Neural cell (in vitro differentiated cells): ENCODE measurements around the gene PIP5K1B. TPM values are rescaled to one million over a fixed set of nuclear protein-coding genes. Genes with fewer than 3 reads are reported as not detected.

Experiments
- H2AFZ ChIP-seq: fragments of 200-600, 300-800 bp; sonication (generic), shearing (Covaris generic); 2 replicates; pipeline ENCODE4 v1.6.0; 2014; ENCODE audit warnings: low read depth, mild to moderate bottlenecking, antibody characterized with exemption, low read length, moderate library complexity
- H3F3A ChIP-seq: fragments of 200-600 bp; shearing (Covaris generic); 2 replicates; pipeline ENCODE4 v1.6.1; 2016; ENCODE audit warnings: mild to moderate bottlenecking, moderate library complexity, mixed read lengths, antibody characterized with exemption, low read length; ENCODE audit not compliant: insufficient read depth, poor library complexity, severe bottlenecking
- H3K27ac ChIP-seq: fragments of 200-600, 300-800 bp; sonication (generic), shearing (Covaris generic); 2 replicates; pipeline ENCODE4 v1.5.1; 2014; ENCODE audit warnings: mild to moderate bottlenecking, low read length, moderate library complexity
- H3K27me3 ChIP-seq: fragments of 300-800, 200-600 bp; sonication (generic), shearing (Covaris generic); 2 replicates; pipeline ENCODE4 v1.6.0; 2014; ENCODE audit warnings: mild to moderate bottlenecking, low read depth, low read length, moderate library complexity; ENCODE audit not compliant: insufficient read depth
- H3K36me3 ChIP-seq: fragments of 300-800, 200-600 bp; sonication (generic), shearing (Covaris generic); 2 replicates; pipeline ENCODE4 v1.5.1; 2014; ENCODE audit warnings: mild to moderate bottlenecking, antibody characterized with exemption, low read length, moderate library complexity; ENCODE audit not compliant: insufficient read depth
- H3K4me2 ChIP-seq: fragments of 300-800, 200-600 bp; sonication (generic), shearing (Covaris generic); 2 replicates; pipeline ENCODE4 v1.6.0; 2014; ENCODE audit warnings: mild to moderate bottlenecking, low read length
- H3K4me3 ChIP-seq: fragments of 300-800, 200-600 bp; sonication (generic), shearing (Covaris generic); 2 replicates; pipeline ENCODE4 v1.5.1; 2014; ENCODE audit warnings: mild to moderate bottlenecking, low read length, moderate library complexity
- H3K79me2 ChIP-seq: fragments of 200-600 bp; shearing (Covaris generic); replicated peaks from 2 replicates; pipeline ENCODE4 v1.6.0; 2014; ENCODE audit warnings: mild to moderate bottlenecking, low read length, moderate library complexity; ENCODE audit not compliant: insufficient read depth
- H3K9ac ChIP-seq: fragments of 300-800, 200-600 bp; sonication (generic), shearing (Covaris generic); 2 replicates; pipeline ENCODE4 v1.6.1; 2016; ENCODE audit warnings: mild to moderate bottlenecking, low read length, mixed read lengths
- H3K9me2 ChIP-seq: fragments of 200-600 bp; shearing (Covaris generic); 2 replicates; pipeline ENCODE4 v1.6.1; 2016; ENCODE audit warnings: mild to moderate bottlenecking, low read length, mixed read lengths; ENCODE audit not compliant: insufficient read depth
- H3K9me3 ChIP-seq: fragments of 200-600, 300-800 bp; sonication (generic), shearing (Covaris generic); 2 replicates; pipeline ENCODE4 v1.6.1; 2016; ENCODE audit warnings: mild to moderate bottlenecking, mixed run types, low read length, moderate library complexity, mixed read lengths
- H4K20me1 ChIP-seq: fragments of 200-600 bp; shearing (Covaris generic); 2 replicates; pipeline ENCODE4 v1.6.1; 2016; ENCODE audit warnings: mild to moderate bottlenecking, mixed run types; ENCODE audit not compliant: insufficient read depth
- CTCF ChIP-seq: fragments of 450-650 bp; IDR thresholded peaks from 2 replicates; pipeline ENCODE4 v1.5.1; 2014; ENCODE audit warnings: antibody characterized with exemption, mild to moderate bottlenecking, moderate library complexity; ENCODE audit not compliant: poor library complexity, severe bottlenecking
- EP300 ChIP-seq: fragments of 450-650 bp; conservative IDR thresholded peaks from 2 replicates; pipeline ENCODE4 v1.6.1; 2014; ENCODE audit warnings: antibody characterized with exemption, mild to moderate bottlenecking, moderate library complexity; ENCODE audit not compliant: poor library complexity, severe bottlenecking
- EZH2 ChIP-seq: fragments of 200-600, 300-800 bp; shearing (Covaris generic), sonication (generic); IDR thresholded peaks from 2 replicates; pipeline ENCODE4 v1.6.1; 2014; ENCODE audit warnings: antibody characterized with exemption, low read length, borderline replicate concordance, mild to moderate bottlenecking; ENCODE audit not compliant: insufficient read depth, poor library complexity, severe bottlenecking
- MXI1 ChIP-seq: fragments of 450-650 bp; conservative IDR thresholded peaks from 2 replicates; pipeline ENCODE4 v1.6.1; 2014; ENCODE audit warnings: antibody characterized with exemption, mild to moderate bottlenecking; ENCODE audit not compliant: poor library complexity, severe bottlenecking
- POLR2AphosphoS5 ChIP-seq: IDR thresholded peaks from 2 replicates; pipeline ENCODE4 v1.6.1; 2012
- RAD21 ChIP-seq: fragments of 450-650 bp; conservative IDR thresholded peaks from 2 replicates; pipeline ENCODE4 v1.6.1; 2014; ENCODE audit warnings: antibody characterized with exemption, mild to moderate bottlenecking, moderate library complexity
- REST ChIP-seq: IDR thresholded peaks from 2 replicates; pipeline ENCODE4 v1.6.1; 2012; ENCODE audit warnings: borderline replicate concordance
- SMC3 ChIP-seq: fragments of 450-650 bp; conservative IDR thresholded peaks from 2 replicates; pipeline ENCODE4 v1.6.1; 2014; ENCODE audit warnings: antibody characterized with exemption, mild to moderate bottlenecking, moderate library complexity; ENCODE audit not compliant: poor library complexity
- TAF1 ChIP-seq: IDR thresholded peaks from 2 replicates; pipeline ENCODE4 v1.6.1; 2012; ENCODE audit warnings: low read depth
- polyA plus RNA-seq: library from polyadenylated mRNA; depleted of rRNA; stranded (reverse); fragments of >200 nt; gene quantifications from 2 replicates; pipeline ENCODE4 v1.2.3, GENCODE V29; 2014

Gene PIP5K1B
- polyA plus RNA-seq, 1 donor from 2014 or later: 1.5 TPM

GRCh38 chr9:68710111-68710471 is 5.1 kb downstream of the PIP5K1B start:
- no peak overlapping the region for H2AFZ ChIP-seq
- no peaks in the 10 kb centered on the region for H3K9me3 ChIP-seq
- H3K9me2 ChIP-seq: no peaks in the 10 kb centered on the region
- H3F3A ChIP-seq: no peaks in the 10 kb centered on the region
- no peaks in the 10 kb centered on the region for H4K20me1 ChIP-seq
- peaks cover 13% of the 10 kb centered on the region for H3K27me3 ChIP-seq
- H3K79me2 ChIP-seq: no peaks in the 10 kb centered on the region
- H3K36me3 ChIP-seq: no peaks in the 10 kb centered on the region
- TF ChIP-seq POLR2AphosphoS5: no peak
- TF ChIP-seq EP300: no peak
- no peak for TF ChIP-seq MXI1
- H3K4me2 ChIP-seq: no peak overlapping the region
- H3K9ac ChIP-seq: no peak overlapping the region
- H3K4me3 ChIP-seq: no peak overlapping the region
- no peak overlapping the region for H3K27ac ChIP-seq

- H3K9ac ChIP-seq: no peak overlapping the region
- no peak overlapping the region for H2AFZ ChIP-seq
- TF ChIP-seq REST: no peak
- TF ChIP-seq MXI1: no peak
- TF ChIP-seq SMC3: no peak
- TF ChIP-seq EP300: no peak
- no peak for TF ChIP-seq EZH2
- no peak for TF ChIP-seq RAD21
- no peak for TF ChIP-seq TAF1
- TF ChIP-seq POLR2AphosphoS5: no peak
- no peak for TF ChIP-seq CTCF
- no peaks in the 10 kb centered on the region for H3K9me2 ChIP-seq
- no peaks in the 10 kb centered on the region for H4K20me1 ChIP-seq
- H3K79me2 ChIP-seq: no peaks in the 10 kb centered on the region
- H3K4me2 ChIP-seq: no peak overlapping the region
- H3F3A ChIP-seq: no peaks in the 10 kb centered on the region
- peaks cover 7% of the 10 kb centered on the region for H3K27me3 ChIP-seq
- H3K9me3 ChIP-seq: no peaks in the 10 kb centered on the region
- H3K36me3 ChIP-seq: no peaks in the 10 kb centered on the region
- no peak overlapping the region for H3K27ac ChIP-seq
- H3K4me3 ChIP-seq: no peak overlapping the region
These were observed 6.2 kb downstream of the PIP5K1B start for GRCh38 chr9:68711281-68711680.

- no peak overlapping the region for H3K4me3 ChIP-seq
- peaks cover under 1% of the 10 kb centered on the region for H3K27me3 ChIP-seq
- no peaks in the 10 kb centered on the region for H3K36me3 ChIP-seq
- no peak overlapping the region for H3K27ac ChIP-seq
- H3K9ac ChIP-seq: no peak overlapping the region
- H4K20me1 ChIP-seq: no peaks in the 10 kb centered on the region
- H2AFZ ChIP-seq: no peak overlapping the region
- no peaks in the 10 kb centered on the region for H3K79me2 ChIP-seq
- H3F3A ChIP-seq: no peaks in the 10 kb centered on the region
- no peak overlapping the region for H3K4me2 ChIP-seq
- no peak for TF ChIP-seq SMC3
- no peak for TF ChIP-seq CTCF
- no peak for TF ChIP-seq EZH2
- no peak for TF ChIP-seq REST
- no peaks in the 10 kb centered on the region for H3K9me2 ChIP-seq
- no peaks in the 10 kb centered on the region for H3K9me3 ChIP-seq
These were observed 6.9 kb downstream of the PIP5K1B start for GRCh38 chr9:68711932-68712331.
